Activated CD4-positive, alpha-beta T cell treated with anti-CD3 and anti-CD28 coated beads, Interleukin-2, amount 50 U/mL, for 24 hours (primary cell): ENCODE results near the gene DIS3.
"Not testable (repeated sequence)": the region's sequence is repeated elsewhere in the genome, so short reads cannot be mapped to it uniquely, and the experiment has no call there.

Source experiments
- DNase-seq, 2 donors: peaks; one replicate each; pipeline ENCODE4 v3.0.0-alpha.2; 2020; ENCODE audit warnings: low read depth in 1 of 2, low spot score in 1 of 2

Gene DIS3

GRCh38 chr13:72751220-72751619 is 30.5 kb downstream of the DIS3 start:
- DNase-seq, result no peak

- DNase-seq, result no peak
Measured at GRCh38 chr13:72745260-72745659, 36.4 kb downstream of the DIS3 start.

GRCh38 chr13:72740015-72740414 is 41.7 kb downstream of the DIS3 start:
- DNase-seq, result no peak

- DNase-seq, result no peak
Measured at GRCh38 chr13:72737033-72737432, 44.7 kb downstream of the DIS3 start.

GRCh38 chr13:72728290-72728605 is 53.5 kb downstream of the DIS3 start:
- DNase-seq, result no peak

GRCh38 chr13:72727417-72728289 is 54.0 kb downstream of the DIS3 start, which contains the start of the genes BORA and MZT1:
Gene BORA, plus strand, starts transcription at chr13:72727923. Its CDS starts 1,018 bp downstream, at chr13:72728941.
Gene MZT1, minus strand, starts transcription at chr13:72727629. Its CDS starts 27 bp downstream, at chr13:72727602.
- DNase-seq, result peak; percentile 90 to 92

- peak; percentile 4 to 9 for DNase-seq
Measured at GRCh38 chr13:72726726-72727416, 54.8 kb downstream of the DIS3 start.

- DNase-seq, result not testable (repeated sequence)
Measured at GRCh38 chr13:72726185-72726584, 55.5 kb downstream of the DIS3 start.

GRCh38 chr13:72716776-72717175 is 64.9 kb downstream of the DIS3 start:
- no peak for DNase-seq
